GM21786 (cell line): Measurements from ENCODE around the gene FREM2.

ENCODE experiments used
- ATAC-seq: cut with Tn5 transposase; IDR thresholded peaks from one replicate; pipeline ENCODE4 v1.9.1; 2021; ENCODE audit not compliant: unreplicated experiment

FREM2 gene

GRCh38 chr13:38687246-38688229 lies 661 bp downstream of the FREM2 start:
- ATAC-seq = no peak

- no peak for ATAC-seq
Observed at GRCh38 chr13:38688674-38689073, 1.8 kb downstream of the FREM2 start.

- no peak for ATAC-seq
Observed at GRCh38 chr13:38690231-38690630, 3.4 kb downstream of the FREM2 start.

GRCh38 chr13:38693168-38693567 lies 6.3 kb downstream of the FREM2 start:
- ATAC-seq = no peak

DNA sequence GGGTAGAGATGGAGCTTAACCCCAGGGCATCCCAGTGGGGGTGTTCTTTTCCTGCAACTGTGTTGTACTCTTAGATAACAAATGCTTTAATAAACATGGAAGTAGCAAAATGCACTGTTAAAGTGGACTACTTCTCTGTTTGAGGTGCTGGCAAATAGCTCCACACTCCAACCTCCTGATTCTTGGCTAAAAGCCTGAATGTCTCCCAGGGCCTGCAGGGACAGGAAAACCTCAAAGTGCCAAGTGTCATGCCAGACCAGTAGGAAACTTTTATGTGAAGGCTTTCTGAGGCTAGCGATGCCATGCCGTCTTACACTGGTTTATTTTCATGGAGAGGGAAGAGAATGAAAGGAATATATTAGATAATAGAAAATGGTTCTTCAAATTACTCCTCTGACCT lies 6.8 kb downstream of the FREM2 start:
- ATAC-seq = no peak

- no peak for ATAC-seq
Observed at GRCh38 chr13:38697197-38697596, 10.3 kb downstream of the FREM2 start.

- no peak for ATAC-seq
Observed at GRCh38 chr13:38697628-38698333, 10.9 kb downstream of the FREM2 start.

- ATAC-seq = no peak
Observed at GRCh38 chr13:38700051-38700450, 13.2 kb downstream of the FREM2 start.

DNA sequence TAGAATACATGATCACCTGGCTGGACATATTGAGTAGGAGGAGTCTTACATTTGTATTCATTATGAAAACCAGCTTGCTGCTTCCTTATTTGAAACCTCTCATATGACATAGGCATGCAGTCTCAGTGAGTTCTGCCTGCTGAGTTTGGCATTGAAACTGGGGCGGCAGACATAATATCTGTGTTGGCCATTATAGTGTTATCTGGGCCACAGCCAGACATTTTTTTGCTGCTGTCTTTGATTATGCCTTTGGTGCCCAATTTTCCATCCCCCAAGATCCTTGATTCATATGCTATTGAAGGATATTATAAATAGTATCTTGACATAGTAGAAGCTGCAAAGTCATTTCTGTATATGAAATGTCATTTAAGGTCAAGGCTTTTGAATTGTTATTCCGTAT lies 15.8 kb downstream of the FREM2 start:
- ATAC-seq = no peak

GRCh38 chr13:38703255-38703654 lies 16.4 kb downstream of the FREM2 start:
- ATAC-seq = no peak

GRCh38 chr13:38705365-38705764 lies 18.5 kb downstream of the FREM2 start:
- ATAC-seq = no peak

GRCh38 chr13:38707460-38707859 lies 20.6 kb downstream of the FREM2 start:
- no peak for ATAC-seq

DNA sequence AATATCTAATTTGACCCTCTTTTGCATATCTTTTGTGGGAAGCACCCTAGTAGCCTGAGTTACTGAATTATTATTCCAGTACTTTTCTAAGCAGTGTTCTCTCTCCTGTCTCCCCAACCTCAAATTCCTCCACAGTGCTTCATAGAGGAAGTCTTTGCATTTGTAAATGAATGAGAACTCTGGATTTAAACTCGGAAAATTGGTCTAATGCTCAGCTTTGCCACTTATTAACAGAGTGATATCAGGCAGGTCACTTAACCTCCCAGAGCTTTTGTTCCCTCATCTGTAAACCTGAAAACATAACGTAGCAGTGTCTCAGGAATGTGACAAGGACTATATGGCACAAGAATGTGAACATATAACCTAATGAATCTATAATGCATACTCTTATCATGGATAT lies 26.2 kb downstream of the FREM2 start:
- ATAC-seq = no peak

- no peak for ATAC-seq
Observed at GRCh38 chr13:38718374-38718773, 31.5 kb downstream of the FREM2 start.

GRCh38 chr13:38730332-38730731 lies 43.5 kb downstream of the FREM2 start:
- ATAC-seq = no peak

DNA sequence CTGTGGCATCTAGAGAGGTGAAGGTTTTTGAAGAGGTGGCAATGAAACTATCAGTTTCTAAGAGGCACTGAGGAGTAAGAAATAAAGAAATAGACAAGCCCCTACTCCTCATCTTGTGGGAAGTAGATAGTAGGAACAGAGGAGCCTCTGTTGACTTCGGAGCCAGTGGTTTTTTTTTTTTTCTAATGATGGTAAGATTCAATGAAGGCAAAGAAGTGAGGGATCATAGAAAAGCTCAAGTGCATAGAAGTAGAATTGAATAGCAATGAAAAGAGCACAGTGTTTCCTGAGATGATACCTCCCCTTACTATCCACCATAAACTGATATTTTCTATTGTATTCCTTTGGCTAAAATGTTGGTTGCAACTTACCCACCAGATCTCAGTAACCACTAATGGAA lies 46.3 kb downstream of the FREM2 start:
- no peak for ATAC-seq

GRCh38 chr13:38735665-38736440 lies 49.0 kb downstream of the FREM2 start:
- ATAC-seq = no peak

DNA sequence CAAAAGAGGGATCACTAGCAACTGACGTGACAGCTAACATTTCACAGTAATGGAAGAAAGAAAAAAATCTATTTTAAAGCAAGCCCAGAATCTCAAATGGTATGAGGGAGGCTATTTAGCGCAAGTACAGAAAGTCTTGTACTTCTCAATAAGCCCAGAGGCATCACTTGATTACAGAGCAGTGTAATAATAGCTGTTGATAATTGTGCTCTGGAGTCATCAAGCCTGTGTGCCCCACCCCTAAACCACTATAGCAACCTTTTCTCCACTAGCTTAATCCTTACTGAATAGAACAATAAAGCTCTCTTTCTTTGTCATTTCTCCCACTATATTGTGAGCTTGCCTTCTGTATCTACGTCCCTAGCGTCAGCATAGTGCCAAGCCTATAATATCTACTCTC lies 56.6 kb downstream of the FREM2 start:
- ATAC-seq = no peak

- no peak for ATAC-seq
Observed at GRCh38 chr13:38752686-38753085, 65.8 kb downstream of the FREM2 start.

GRCh38 chr13:38753878-38754277 lies 67.0 kb downstream of the FREM2 start:
- no peak for ATAC-seq

DNA sequence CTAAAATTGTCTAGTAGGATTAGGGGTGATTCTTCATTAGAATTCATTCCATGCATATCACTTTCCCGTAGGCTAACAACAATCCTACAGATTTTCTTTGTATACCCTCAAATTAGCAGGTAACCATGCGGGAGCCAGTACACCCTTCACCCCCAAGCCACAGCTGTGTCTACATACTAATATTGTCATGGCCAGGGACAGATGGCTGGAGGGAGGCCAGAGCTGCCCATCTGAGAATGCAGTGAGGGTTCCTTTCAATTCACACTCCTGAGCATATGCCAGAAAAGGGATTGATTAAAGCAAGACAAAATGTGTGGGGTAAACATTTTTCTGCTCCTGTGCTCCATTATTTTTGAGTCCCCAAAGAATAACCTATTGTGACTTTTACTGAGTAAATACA lies 68.9 kb downstream of the FREM2 start:
- ATAC-seq = no peak
